GM23338 (cell line): Measurements from ENCODE around the gene GRHPR. TPM values are rescaled to one million over a fixed set of nuclear protein-coding genes. Genes with fewer than 3 reads are reported as not detected.

Experiments used
- ATAC-seq: fragments of 200-7000 bp; cut with Tn5 transposase; 3 replicates; pipeline ENCODE4 v1.9.1; 2020
- DNase-seq: peaks from one replicate; pipeline ENCODE4 v3.0.0-alpha.2; 2015; ENCODE audit warnings: low spot score
- H2AFZ ChIP-seq: fragments of 200-600 bp; sonication (generic); 2 replicates; pipeline ENCODE4 v1.8.0; 2016; ENCODE audit warnings: antibody characterized with exemption, mild to moderate bottlenecking, moderate library complexity
- H3F3A ChIP-seq: fragments of 200-600 bp; sonication (generic); replicated peaks from 2 replicates; pipeline ENCODE4 v1.8.0; 2017; ENCODE audit warnings: antibody characterized with exemption, mixed run types, low read depth
- H3K27ac ChIP-seq: fragments of 200-600 bp; sonication (generic); 2 replicates; pipeline ENCODE4 v1.6.1; 2016; ENCODE audit warnings: low read depth
- H3K27me3 ChIP-seq: fragments of 200-600 bp; sonication (generic); 2 replicates; pipeline ENCODE4 v1.8.0; 2016; ENCODE audit warnings: mild to moderate bottlenecking, mixed run types, moderate library complexity; ENCODE audit not compliant: insufficient read depth
- H3K36me3 ChIP-seq: fragments of 200-600 bp; sonication (generic); 2 replicates; pipeline ENCODE4 v1.8.0; 2016; ENCODE audit warnings: mild to moderate bottlenecking; ENCODE audit not compliant: insufficient read depth
- H3K4me1 ChIP-seq: fragments of 200-600 bp; sonication (generic); 2 replicates; pipeline ENCODE4 v1.8.0; 2016; ENCODE audit warnings: mild to moderate bottlenecking, moderate library complexity; ENCODE audit not compliant: insufficient read depth
- H3K4me2 ChIP-seq: fragments of 200-600 bp; sonication (generic); 2 replicates; pipeline ENCODE4 v1.7.1; 2017; ENCODE audit warnings: mixed run types
- H3K4me3 ChIP-seq: fragments of 200-600 bp; sonication (generic); 2 replicates; pipeline ENCODE4 v1.6.1; 2016; ENCODE audit warnings: mixed run types
- H3K79me2 ChIP-seq: fragments of 200-600 bp; sonication (generic); replicated peaks from 2 replicates; pipeline ENCODE4 v1.8.0; 2017; ENCODE audit warnings: mild to moderate bottlenecking; ENCODE audit not compliant: insufficient read depth
- H3K9me2 ChIP-seq: fragments of 200-600 bp; sonication (generic); 2 replicates; pipeline ENCODE4 v1.8.0; 2017; ENCODE audit not compliant: insufficient read depth
- H4K20me1 ChIP-seq: fragments of 200-600 bp; sonication (generic); replicated peaks from 2 replicates; pipeline ENCODE4 v1.8.0; 2017; ENCODE audit warnings: mild to moderate bottlenecking; ENCODE audit not compliant: insufficient read depth
- H3K27ac Mint-ChIP-seq: 2 replicates; pipeline ENCODE4 v1.8.0; 2020; ENCODE audit warnings: inconsistent platforms, mild to moderate bottlenecking, moderate library complexity, mixed read lengths
- H3K27me3 Mint-ChIP-seq: 3 replicates; pipeline ENCODE4 v1.8.0; 2022; ENCODE audit warnings: low read depth, mild to moderate bottlenecking, moderate library complexity, mixed read lengths, inconsistent platforms; ENCODE audit not compliant: insufficient read depth, poor library complexity
- H3K36me3 Mint-ChIP-seq: 3 replicates; pipeline ENCODE4 v1.8.0; 2021; ENCODE audit warnings: low read depth, mild to moderate bottlenecking, inconsistent platforms, moderate library complexity, mixed read lengths
- H3K4me1 Mint-ChIP-seq: 3 replicates; pipeline ENCODE4 v1.8.0; 2020; ENCODE audit warnings: mild to moderate bottlenecking, inconsistent platforms, mixed read lengths
- H3K4me3 Mint-ChIP-seq: 3 replicates; pipeline ENCODE4 v1.8.0; 2021; ENCODE audit warnings: moderate library complexity, mild to moderate bottlenecking, inconsistent platforms, mixed read lengths
- H3K9me3 Mint-ChIP-seq: 3 replicates; pipeline ENCODE4 v1.8.0; 2020; ENCODE audit warnings: moderate library complexity, mild to moderate bottlenecking, inconsistent platforms, mixed read lengths
- CTCF ChIP-seq, 2 experiments: fragments of 200-600 bp in 1 of 2; sonication (generic) in 1 of 2; conservative IDR thresholded peaks; 2 replicates each; pipeline versions ENCODE4 v1.5.1 to v1.6.1; 2016 to 2017; ENCODE audit warnings: antibody characterized with exemption in 2 of 2, low read depth in 2 of 2, mild to moderate bottlenecking in 2 of 2, moderate library complexity in 1 of 2
- ETS1 ChIP-seq: IDR thresholded peaks from 2 replicates; pipeline ENCODE4 v1.6.1; 2016; ENCODE audit warnings: antibody characterized with exemption
- EZH2phosphoT487 ChIP-seq: fragments of 200-600 bp; sonication (generic); IDR thresholded peaks from one replicate; pipeline ENCODE4 v1.8.1; 2018; ENCODE audit warnings: antibody characterized with exemption; ENCODE audit not compliant: unreplicated experiment
- JUNB ChIP-seq: IDR thresholded peaks from one replicate; pipeline ENCODE4 v1.6.1; 2016; ENCODE audit warnings: antibody characterized with exemption; ENCODE audit not compliant: unreplicated experiment
- NANOG ChIP-seq: IDR thresholded peaks from 2 replicates; pipeline ENCODE4 v1.6.1; 2016; ENCODE audit warnings: antibody characterized with exemption, borderline replicate concordance
- REST ChIP-seq: IDR thresholded peaks from one replicate; pipeline ENCODE4 v1.6.1; 2018; ENCODE audit warnings: antibody characterized with exemption; ENCODE audit not compliant: unreplicated experiment
- STAT1 ChIP-seq: IDR thresholded peaks from one replicate; pipeline ENCODE4 v1.6.1; 2016; ENCODE audit warnings: antibody characterized with exemption; ENCODE audit not compliant: unreplicated experiment
- ZNF114 ChIP-seq: fragments of 250-450 bp; sonication (Bioruptor Pico); IDR thresholded peaks from 2 replicates; pipeline ENCODE4 v1.5.0; 2020; ENCODE audit warnings: mild to moderate bottlenecking, moderate library complexity
- ZNF331 ChIP-seq: fragments of 250-450 bp; sonication (Bioruptor Pico); IDR thresholded peaks from 2 replicates; pipeline ENCODE4 v1.5.0; 2020; ENCODE audit warnings: low read depth, mild to moderate bottlenecking, moderate library complexity
- polyA plus RNA-seq: library from polyadenylated mRNA; unstranded; fragments of >200 nt; fragmentation: Nextera tagmentation; extraction: Ambion mirVana; gene quantifications from 2 replicates; pipeline ENCODE4 v1.2.1, GENCODE V29; 2016
- total RNA-seq: library from RNA; depleted of rRNA; stranded (reverse); fragments of >200 nt; shearing (Covaris generic); gene quantifications from 2 replicates; pipeline ENCODE4 v1.2.3, GENCODE V29; 2014

GRHPR gene
- total and polyA plus RNA-seq, 2 experiments from 2014 or later = 69.0 to 128 TPM

GRCh38 chr9:37413311-37413710, 9.2 kb upstream of the GRHPR start (continued):
- no peak for TF ChIP-seq REST
- TF ChIP-seq EZH2phosphoT487 = no peak

- Mint-ChIP-seq H3K27ac (peak overlapping the region; percentile 89; the same call in 1 of the 2 replicates), H3K27me3 (peaks cover 11% of the 10 kb centered on the region), H3K9me3 (no peaks in the 10 kb centered on the region), H3K4me1 (peaks cover 36% of the 10 kb centered on the region), H3K4me3 (peak overlapping the region; percentile 39; the same call in 1 of the 3 replicates), H3K36me3 (no peaks in the 10 kb centered on the region; the same call in 2 of the 3 replicates)
- TF ChIP-seq ZNF114 (CRISPR knock-in tag) = no peak
- no peak for TF ChIP-seq JUNB
- no peak for TF ChIP-seq ZNF331 (CRISPR knock-in tag)
- TF ChIP-seq REST = no peak
- TF ChIP-seq NANOG = no peak
- TF ChIP-seq CTCF (conservative IDR thresholded peaks at IDR 0.05; ENCODE audit: low read depth in 2 of 2) = no peak
- TF ChIP-seq EZH2phosphoT487 = no peak
- no peak for TF ChIP-seq ETS1
- no peak for TF ChIP-seq STAT1
- Histone ChIP-seq H3K27me3 (no peaks in the 10 kb centered on the region), H3K4me2 (peak overlapping the region; percentile 68; the same call in 1 of the 2 replicates), H3K4me1 (peaks cover 20% of the 10 kb centered on the region), H3F3A (peaks cover 4% of the 10 kb centered on the region; the same call in 1 of the 2 replicates), H3K27ac (peak overlapping the region; percentile 83; the same call in 1 of the 2 replicates), H3K36me3 (no peaks in the 10 kb centered on the region), H3K4me3 (peak overlapping the region; percentile 25; the same call in 1 of the 2 replicates), H3K79me2 (no peaks in the 10 kb centered on the region), H2AFZ (no peak overlapping the region), H4K20me1 (no peaks in the 10 kb centered on the region), H3K9me2 (0 out of 2 replicates have a peak, but pooled peaks cover 3% of the 10 kb centered on the region)
- DNase-seq (no peak), ATAC-seq (no peak)
Observed at GRCh38 chr9:37414503-37414943, 8.0 kb upstream of the GRHPR start.
